ENCODE measurements around the gene OR11A1. TPM values are rescaled to one million over a fixed set of nuclear protein-coding genes. Genes with fewer than 3 reads are reported as not detected.
A peak's percentile ranks its signal among the peaks of the same experiment; 100 is the strongest.
"Not testable (repeated sequence)": the region's sequence is repeated elsewhere in the genome, so short reads cannot be mapped to it uniquely, and the experiment has no call there.

OR11A1 gene
- total RNA-seq, 1 donor, result not detected

DNA sequence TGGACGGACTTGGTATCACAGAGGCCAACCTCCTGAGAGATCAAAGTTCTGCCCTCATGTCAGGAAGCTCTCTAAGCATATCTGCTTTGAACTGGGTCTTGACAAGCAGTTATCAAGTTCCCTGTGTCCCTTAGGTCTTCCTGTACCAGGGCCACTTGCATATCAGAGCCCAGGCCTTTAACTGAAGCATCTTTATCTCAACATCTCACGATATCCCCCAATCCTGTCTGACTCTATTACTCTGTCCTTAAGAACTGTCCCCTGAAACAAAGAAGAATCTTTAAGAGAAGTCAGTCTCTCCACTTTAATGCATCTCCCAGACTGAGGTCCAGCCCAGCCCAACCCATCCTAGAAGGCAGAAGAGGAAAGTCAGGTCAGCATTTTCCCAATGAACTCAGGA, 22.7 kb upstream of the OR11A1 start:
- DNase-seq (ENCODE audit: low read depth in 2 of 3, low spot score in 2 of 3), result no peak

DNA sequence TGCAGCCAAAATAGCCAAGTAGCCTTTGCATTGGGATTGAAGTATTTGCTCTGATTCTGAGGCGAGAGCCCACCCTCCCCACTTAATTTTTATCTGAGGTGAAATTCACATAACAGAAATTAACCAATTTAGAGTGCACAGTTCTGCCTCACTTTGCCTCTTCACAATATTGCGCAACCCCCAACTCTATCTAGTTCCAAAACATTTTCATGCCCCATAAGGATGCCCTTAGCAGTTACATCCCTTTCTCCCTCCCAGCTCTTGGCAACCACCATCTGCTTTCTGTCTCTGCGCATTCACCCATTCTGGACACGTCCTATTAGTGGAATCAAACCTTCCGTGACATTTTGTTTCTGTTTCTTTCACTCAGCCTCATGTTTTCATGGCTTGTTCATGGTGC, 21.9 kb upstream of the OR11A1 start:
- DNase-seq (ENCODE audit: low read depth in 2 of 3, low spot score in 2 of 3), result no peak

DNA sequence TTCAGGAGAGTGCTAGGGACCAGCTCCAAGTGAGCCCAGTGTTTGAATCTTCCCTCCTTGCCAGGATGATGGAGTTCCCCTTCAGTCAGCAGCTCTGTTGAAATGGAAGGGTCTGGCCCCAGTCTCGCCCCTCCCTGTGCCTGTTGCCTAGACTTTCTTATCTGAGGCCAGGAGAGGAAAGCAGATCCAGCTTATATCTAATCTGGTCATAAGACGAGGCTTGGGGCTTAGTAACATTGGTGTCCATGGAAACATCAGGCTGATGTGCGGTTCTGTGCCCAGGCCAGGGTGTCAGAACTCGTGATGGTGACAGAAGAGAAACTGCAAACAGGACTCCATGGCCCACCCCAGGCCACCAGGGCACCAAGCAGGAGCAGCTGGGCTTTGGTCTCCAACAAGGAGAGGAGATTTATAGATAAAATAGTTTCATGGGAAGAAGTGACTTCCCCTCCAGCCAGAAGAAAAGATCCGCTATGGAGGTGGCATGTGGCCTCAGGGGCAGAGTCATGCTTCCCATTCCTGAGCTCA, 21.1 kb upstream of the OR11A1 start:
- no peak for DNase-seq (ENCODE audit: low read depth in 2 of 3, low spot score in 2 of 3)

DNA sequence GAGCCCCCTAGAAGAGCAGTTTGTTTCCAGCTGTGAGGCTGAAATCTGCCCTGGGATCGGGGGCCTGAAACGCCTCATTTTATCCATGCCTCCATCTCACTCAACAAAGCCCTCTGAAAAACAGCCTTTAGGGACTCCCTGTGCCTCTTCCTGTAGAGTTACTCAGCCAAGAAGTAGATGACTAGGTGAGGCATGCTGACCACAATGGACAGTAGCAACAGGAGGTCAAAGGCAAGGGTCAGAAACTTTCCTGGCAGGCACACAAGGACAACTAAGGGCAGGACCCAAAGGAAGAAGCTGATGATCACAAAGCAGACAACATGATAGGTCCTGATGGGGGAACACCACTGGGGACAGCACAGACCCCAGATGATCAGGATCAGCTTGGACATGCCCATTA, 18.1 kb upstream of the OR11A1 start:
- DNase-seq (ENCODE audit: low read depth in 2 of 3, low spot score in 2 of 3), result no peak

DNA sequence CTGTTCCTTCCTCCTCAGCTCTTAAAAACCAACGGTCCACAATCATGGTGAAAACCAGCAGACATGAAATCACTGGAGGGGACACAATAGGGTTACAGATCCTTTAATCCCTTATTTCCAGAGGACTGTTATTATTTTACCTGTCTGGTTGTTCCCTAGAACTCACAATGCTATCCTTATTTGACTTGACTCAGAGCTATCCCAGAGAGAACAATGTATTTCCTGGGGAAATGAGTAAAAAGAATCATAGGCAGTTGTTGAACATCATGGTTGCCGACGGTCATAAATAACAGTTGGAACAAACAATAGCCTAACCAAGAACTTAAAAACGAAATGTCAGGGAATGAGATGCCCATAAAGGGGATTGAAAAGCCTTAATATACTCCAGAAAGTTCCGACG, 9.4 kb upstream of the OR11A1 start:
- DNase-seq (ENCODE audit: low read depth in 2 of 3, low spot score in 2 of 3), result no peak

DNA sequence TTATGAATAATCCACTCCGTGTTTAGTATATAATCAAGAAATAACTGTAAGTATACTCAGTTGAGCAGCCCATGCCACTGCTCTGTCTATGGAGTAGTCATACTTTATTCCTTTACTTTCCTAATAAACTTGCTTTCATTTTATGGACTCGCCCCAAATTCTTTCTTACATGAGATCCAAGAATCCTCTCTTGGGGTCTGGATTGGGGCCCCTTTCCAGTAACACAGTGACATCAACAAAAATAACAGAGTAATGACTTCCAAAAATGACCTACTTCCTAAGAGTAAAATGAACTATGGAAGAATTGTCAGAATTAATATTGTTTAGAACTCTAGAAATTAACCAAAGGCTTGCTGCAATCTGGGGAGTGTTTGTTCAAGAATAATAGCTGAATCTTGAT, 8.9 kb upstream of the OR11A1 start:
- no peak for DNase-seq (ENCODE audit: low read depth in 2 of 3, low spot score in 2 of 3)

DNA sequence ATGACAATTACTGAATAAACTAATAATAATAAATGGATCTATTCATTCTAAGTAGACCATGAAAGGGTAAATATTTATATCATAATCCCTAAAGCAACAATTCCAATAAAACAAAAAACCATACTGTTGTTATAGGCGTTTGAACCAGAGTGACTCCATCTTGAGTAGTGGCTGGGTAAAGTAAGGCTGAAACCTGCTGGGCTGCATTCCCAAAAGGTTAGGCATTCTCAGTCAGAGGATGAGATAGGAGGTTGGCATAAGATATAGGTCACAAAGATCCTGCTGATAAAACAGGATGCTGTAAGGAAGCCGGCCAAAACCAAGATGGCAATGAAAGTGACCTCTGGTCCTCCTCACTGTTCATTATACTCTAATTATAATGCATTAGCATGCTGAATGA, 8.4 kb upstream of the OR11A1 start:
- no peak for DNase-seq (ENCODE audit: low read depth in 2 of 3, low spot score in 2 of 3)

DNA sequence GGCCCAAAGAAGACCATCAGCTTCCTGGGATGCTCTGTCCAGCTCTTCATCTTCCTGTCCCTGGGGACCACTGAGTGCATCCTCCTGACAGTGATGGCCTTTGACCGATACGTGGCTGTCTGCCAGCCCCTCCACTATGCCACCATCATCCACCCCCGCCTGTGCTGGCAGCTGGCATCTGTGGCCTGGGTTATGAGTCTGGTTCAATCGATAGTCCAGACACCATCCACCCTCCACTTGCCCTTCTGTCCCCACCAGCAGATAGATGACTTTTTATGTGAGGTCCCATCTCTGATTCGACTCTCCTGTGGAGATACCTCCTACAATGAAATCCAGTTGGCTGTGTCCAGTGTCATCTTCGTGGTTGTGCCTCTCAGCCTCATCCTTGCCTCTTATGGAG, 5.2 kb upstream of the OR11A1 start:
- no peak for DNase-seq (ENCODE audit: low read depth in 2 of 3, low spot score in 2 of 3)

DNA sequence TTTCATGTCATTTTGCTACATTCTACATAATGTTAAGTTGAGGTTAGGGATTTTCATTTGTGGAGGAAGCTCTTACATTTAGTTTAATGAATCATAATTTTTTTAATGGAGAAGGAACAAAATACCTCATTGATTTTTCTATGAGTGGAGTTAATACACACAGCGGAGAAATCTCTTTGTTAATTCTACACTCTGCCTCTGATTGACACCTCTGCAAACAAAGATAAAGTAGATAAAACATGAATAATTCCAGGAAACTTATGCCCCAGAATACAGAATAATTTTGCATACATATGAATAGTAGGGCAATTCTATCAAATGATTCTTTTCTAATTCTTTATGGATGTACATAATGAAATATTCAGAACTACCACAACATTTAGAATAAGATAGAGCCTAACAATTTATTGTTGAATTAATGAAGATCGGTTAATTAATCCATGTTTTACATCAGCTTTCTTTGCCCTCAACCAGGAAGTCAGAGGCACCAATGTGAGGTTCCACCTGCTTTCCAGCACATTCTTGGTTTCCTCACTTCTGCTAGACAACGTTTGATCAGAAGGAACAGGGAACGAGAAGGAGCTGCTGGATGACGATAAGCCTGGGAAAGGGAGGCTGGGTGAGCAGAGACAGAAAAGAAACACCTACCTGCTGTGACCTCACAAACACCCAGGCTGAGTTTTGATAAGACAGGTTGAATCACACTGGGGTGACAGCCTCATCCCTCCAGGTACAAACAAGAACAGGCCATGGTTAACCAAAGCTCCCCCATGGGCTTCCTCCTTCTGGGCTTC, 4.3 kb upstream of the OR11A1 start:
- DNase-seq (ENCODE audit: low read depth in 2 of 3, low spot score in 2 of 3), result no peak

DNA sequence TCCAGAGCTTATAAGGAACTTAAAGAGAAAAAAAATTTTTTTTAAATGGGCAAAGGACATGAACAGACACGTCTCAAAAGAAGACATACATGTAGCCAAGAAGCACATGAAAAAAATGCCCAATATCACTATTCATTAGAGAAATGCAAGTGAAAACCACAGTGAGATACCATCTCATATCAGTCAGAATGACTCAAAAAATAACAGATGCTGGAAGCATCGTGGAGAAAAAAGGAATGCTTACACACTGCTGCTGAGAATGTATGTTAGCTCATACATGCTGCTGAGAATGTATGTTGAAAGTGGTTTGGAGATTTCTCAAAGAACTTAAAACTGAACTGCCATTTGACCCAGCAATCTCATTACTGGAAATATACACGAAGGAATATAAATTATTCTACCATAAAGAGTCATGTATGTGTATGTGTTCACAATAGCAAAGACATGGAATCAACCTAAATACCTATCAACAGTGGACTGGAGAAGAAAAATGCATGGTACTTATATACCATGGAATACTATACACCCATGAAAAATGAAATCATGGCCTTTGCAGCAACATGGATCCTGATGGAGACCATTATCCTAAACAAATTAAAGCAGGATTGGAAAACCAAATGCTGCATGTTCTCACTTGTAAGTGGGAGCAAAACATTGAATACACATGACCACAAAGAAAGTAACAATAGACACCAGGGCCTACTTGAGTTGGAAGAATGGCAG, 5.2 kb downstream of the OR11A1 start:
- DNase-seq (ENCODE audit: low read depth in 2 of 3, low spot score in 2 of 3), result no peak

DNA sequence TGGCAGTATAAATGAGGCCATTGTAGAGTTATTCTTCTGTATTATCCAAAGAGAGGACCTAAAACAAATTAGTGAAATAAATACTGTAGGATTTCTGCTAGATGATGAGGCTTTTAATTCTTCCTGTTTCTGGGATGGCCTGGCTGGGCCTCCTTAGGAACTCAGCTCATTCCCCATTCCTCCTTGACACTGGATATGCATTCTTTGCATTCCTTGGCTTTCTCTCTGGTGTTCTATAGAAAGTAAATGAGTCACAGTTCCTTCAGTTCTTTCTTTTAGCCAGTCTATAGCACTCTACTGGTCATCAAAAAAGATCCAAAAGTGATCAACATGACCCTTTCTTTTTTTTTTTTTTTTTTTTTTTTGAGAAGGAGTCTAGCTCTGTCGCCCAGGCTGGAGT, 9.2 kb downstream of the OR11A1 start:
- no peak for DNase-seq (ENCODE audit: low read depth in 2 of 3, low spot score in 2 of 3)

DNA sequence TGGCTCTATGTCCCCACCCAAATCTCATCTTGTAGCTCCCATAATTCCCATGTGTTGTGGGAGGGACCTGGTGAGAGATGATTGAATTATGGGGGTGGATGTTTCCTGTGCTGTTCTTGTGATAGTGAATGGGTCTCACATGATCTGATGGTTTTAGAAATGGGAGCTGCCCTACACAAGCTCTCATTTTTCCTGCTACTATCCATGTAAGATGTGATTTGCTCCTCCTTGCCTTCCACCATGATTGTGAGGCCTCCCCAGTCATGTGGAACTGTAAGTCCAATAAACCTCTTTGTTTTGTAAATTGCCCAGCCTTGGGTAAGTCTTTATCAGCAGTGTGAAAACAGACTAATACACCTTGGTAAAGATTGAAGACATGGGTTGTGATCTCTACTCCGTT, 12.8 kb downstream of the OR11A1 start:
- not testable (repeated sequence) for DNase-seq (ENCODE audit: low read depth in 2 of 3, low spot score in 2 of 3)

DNA sequence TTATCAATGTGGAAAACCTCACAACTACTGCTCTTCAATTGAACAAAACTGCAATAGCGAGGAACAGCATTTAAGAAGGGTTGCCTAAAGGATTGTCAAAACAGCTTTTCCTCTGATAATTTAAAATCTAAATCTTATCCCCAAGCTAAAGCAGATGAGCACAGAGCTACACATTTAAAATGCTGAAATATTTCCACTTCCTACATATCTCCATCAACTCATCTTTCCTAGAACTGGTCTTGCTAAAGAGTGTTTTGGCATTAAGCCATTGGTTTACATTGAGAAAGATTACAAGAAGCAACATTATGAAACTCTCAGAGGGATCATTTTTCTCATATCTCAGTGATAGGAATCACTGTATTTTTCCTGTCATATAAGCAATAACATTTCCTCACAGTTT, 14.2 kb downstream of the OR11A1 start:
- DNase-seq (ENCODE audit: low read depth in 2 of 3, low spot score in 2 of 3), result no peak

DNA sequence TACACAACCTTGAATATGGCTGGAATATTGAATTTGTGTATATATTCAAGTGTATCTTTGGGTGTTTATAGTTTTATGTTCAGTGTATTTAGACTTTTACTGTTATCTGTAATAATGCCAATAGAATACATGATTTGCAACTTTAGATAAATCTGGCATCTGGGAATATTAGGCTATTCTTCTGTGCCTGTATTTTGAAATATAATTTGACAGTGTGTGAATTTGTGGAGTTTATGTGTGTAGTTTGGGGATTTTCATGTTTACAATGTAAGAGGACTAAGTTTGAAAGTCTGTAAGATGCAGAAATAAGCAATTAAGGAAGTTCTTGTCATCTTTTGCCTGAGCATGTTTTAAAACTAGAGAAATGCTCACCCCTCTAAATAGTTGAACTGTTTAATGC, 17.9 kb downstream of the OR11A1 start, which contains the start of gene OR10C1:
OR10C1 (plus strand) TSS at position 301 of the 400 bp plus-strand sequence. CDS start 710 bp downstream, outside the sequence.
- no peak for DNase-seq (ENCODE audit: low read depth in 2 of 3, low spot score in 2 of 3)

DNA sequence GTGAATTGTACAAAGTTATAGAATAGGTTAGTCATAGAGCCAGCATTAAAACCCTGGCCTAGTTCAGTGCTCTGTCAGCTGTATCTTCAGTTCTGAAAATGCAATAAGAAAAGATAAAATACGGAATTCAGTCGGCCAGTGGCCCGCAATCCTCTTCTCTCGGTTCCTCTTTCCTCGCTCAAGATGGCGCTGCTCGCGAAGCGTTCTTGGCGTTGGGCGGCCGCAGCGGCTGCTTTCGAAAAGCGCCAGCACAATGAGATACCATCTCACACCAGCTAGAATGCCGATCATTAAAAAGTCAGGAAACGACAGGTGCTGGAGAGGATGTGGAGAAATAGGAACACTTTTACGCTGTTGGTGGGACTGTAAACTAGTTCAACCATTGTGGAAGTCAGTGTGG, 20.1 kb downstream of the OR11A1 start:
- peak in 2 of 3 donors; percentile 21 to 41 for DNase-seq (ENCODE audit: low read depth in 2 of 3, low spot score in 2 of 3)

DNA sequence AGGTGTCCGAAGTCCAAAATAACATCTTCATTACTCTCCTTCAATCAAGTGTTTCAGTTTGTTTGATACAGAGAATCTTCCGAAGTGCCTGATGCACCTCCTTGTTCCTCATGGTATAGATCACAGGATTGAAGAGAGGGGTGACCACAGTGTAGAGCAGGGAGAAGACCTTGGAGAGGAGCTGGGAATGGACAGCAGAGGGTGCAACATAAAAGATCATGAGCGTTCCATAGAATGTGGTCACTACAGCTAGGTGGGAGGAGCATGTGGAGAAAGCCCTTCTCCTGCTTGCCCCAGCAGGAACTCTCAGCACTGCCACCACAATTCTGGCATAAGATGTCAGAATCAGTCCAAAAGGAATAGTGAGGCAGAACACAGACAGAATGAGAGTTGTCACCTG, 30.2 kb downstream of the OR11A1 start:
- no peak for DNase-seq (ENCODE audit: low read depth in 2 of 3, low spot score in 2 of 3)

DNA sequence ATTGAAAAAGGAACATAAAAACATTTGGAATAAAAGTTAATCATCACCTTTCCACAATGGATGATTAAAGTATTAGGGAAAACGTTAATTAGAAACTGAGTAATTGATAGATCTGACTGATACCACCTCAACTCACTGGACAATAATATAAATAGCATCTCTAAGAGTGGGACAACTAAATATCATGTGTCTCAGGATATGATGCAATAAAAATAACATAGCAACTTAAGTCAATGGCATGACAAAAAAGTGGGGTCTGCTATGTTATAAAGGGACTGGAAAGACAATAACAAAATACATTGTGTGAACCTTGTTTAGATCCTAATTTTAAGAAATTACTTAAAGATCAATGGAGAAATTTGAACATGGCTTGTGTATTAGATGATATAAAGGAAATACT, 31.8 kb downstream of the OR11A1 start:
- DNase-seq (ENCODE audit: low read depth in 2 of 3, low spot score in 2 of 3), result no peak

DNA sequence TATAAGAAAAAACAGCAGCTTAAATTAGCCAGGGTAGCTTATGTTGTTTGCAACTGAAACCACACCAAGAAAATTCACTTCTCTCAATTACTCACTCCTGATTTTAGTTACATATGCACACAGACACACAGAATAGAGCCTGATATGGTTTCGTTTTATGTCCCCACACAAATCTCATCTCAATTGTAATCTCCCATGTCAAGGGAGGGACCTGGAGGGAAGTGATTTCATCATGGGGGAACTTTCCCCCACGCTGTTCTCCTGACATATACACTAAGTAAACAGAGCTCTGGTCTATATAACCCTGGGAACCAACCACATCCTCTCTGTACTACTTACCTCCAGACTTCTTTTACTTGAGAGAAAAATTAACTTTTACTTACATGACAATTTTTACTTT, 32.3 kb downstream of the OR11A1 start:
- DNase-seq (ENCODE audit: low read depth in 2 of 3, low spot score in 2 of 3), result no peak

DNA sequence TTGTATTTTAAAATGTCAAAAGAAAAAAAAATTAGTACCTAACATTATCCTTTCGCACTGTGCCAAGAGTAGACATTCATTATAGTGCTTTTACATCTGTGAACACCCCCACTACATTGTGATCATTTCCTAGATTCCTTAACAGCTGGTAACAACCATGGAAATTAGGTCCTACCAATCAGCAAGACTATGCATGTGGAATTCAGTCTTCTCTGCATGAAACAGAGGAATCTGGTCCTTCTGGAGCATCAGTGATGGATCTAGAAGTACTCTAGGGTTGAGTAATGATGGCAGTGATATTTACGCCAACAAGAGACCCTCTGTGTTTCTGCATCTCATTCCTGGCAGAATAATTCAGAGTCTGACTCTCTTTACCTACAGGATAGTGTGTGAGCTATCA, 32.7 kb downstream of the OR11A1 start:
- no peak for DNase-seq (ENCODE audit: low read depth in 2 of 3, low spot score in 2 of 3)

DNA sequence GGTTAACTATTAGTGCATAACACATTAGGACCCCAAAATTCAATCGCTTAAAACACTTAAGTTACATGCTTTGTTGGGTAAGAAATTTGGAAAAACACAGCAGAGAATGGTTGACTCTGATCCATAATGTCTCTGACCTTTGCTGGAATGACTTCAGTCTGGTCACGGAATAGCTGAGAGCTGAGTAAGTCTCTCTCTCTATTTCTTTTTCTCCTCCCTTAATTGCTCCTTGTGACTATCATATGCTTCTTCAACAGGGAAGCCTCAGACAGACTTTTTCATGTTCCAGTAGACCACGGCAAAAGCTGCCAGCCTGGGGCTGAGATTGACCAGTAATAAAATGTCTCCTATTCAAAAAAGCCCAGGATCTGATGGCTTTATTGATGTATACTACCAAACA, 37.4 kb downstream of the OR11A1 start:
- DNase-seq (ENCODE audit: low read depth in 2 of 3, low spot score in 2 of 3), result no peak

DNA sequence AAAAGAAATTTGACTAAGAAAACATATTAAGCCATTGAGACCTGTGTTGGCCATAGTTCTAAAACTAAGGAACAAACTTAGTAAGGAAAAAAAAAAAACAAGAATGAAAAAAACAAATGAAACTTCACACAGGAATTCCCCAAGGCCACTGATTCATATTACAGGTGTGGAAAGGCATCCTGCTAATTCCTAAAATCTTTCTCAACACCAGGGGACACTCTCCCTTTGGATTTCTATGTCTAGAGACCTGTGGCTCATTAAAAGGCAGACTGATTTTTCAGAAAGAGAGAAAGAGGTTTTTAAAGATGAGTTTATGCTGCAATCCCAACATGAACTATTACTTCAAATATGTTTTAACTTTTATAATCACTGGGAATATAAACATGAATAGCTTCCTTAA, 42.3 kb downstream of the OR11A1 start, which contains the start of gene OR12D1:
OR12D1 (plus strand) TSS at position 341 of the 400 bp plus-strand sequence.
- peak in 1 of 3 donors; percentile 10 for DNase-seq (ENCODE audit: low read depth in 2 of 3, low spot score in 2 of 3)

DNA sequence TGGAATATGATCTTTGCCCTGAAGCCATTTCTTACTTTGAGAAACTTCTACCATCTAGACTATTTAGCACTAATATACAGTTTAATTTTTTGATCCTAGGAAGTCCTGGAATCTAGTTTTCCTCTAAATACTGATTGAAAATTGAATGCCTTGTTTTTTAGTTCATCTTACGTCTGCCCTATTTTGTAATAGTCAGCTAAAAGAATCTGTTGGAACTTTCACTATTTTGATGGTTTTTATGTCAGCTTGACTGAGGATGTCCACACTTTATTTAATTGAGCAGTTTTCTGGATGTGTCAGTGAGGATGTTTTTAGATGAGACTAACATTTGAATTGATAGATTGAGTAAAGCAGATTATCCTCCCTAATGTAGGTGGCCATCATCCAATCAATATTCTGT, 53.1 kb downstream of the OR11A1 start:
- no peak for DNase-seq (ENCODE audit: low read depth in 2 of 3, low spot score in 2 of 3)
